Activated CD4-positive, alpha-beta T cell treated with anti-CD3 and anti-CD28 coated beads, Interleukin-2, amount 10 ng/mL, durations not matched to agents 7 days and 5 days (primary cell): ENCODE data around the gene USP15. TPM values are rescaled to one million over a fixed set of nuclear protein-coding genes. Genes with fewer than 3 reads are reported as not detected.
"Not testable (repeated sequence)": the region's sequence is repeated elsewhere in the genome, so short reads cannot be mapped to it uniquely, and the experiment has no call there.

Source experiments
- CTCF ChIA-PET: fragments of 350-600 bp; sonication (Branson Sonifier 250); formaldehyde crosslinking; loops from one replicate; lab custom pipeline; 2021; ENCODE audit warnings: antibody characterized with exemption; lab: Charles Lee
- POLR2A ChIA-PET: fragments of 350-600 bp; sonication (Branson Sonifier 250); formaldehyde crosslinking; loops from one replicate; lab custom pipeline; 2021; ENCODE audit warnings: antibody characterized with exemption; lab: Charles Lee
- DNase-seq: peaks from one replicate; pipeline ENCODE4 v3.0.0-alpha.2; 2020
- H3K27ac Mint-ChIP-seq: one replicate; pipeline ENCODE4 v1.8.0; 2021; ENCODE audit warnings: mild to moderate bottlenecking, moderate library complexity, mixed read lengths
- H3K27me3 Mint-ChIP-seq: one replicate; pipeline ENCODE4 v1.8.0; 2021; ENCODE audit warnings: mixed read lengths
- H3K36me3 Mint-ChIP-seq: one replicate; pipeline ENCODE4 v1.8.0; 2021; ENCODE audit warnings: low read depth, mixed read lengths
- H3K4me1 Mint-ChIP-seq: one replicate; pipeline ENCODE4 v1.8.0; 2021; ENCODE audit warnings: mixed read lengths
- H3K4me3 Mint-ChIP-seq: one replicate; pipeline ENCODE4 v1.8.0; 2021; ENCODE audit warnings: mild to moderate bottlenecking, moderate library complexity, mixed read lengths
- H3K9me3 Mint-ChIP-seq: one replicate; pipeline ENCODE4 v1.8.0; 2021; ENCODE audit warnings: mixed read lengths
- total RNA-seq, 2 experiments: library from RNA; stranded (reverse); gene quantifications; one replicate each; pipeline ENCODE4 v1.2.3, GENCODE V29; 2021

Gene USP15
- total RNA-seq, 2 experiments from 2014 or later = 162 to 167 TPM

DNA sequence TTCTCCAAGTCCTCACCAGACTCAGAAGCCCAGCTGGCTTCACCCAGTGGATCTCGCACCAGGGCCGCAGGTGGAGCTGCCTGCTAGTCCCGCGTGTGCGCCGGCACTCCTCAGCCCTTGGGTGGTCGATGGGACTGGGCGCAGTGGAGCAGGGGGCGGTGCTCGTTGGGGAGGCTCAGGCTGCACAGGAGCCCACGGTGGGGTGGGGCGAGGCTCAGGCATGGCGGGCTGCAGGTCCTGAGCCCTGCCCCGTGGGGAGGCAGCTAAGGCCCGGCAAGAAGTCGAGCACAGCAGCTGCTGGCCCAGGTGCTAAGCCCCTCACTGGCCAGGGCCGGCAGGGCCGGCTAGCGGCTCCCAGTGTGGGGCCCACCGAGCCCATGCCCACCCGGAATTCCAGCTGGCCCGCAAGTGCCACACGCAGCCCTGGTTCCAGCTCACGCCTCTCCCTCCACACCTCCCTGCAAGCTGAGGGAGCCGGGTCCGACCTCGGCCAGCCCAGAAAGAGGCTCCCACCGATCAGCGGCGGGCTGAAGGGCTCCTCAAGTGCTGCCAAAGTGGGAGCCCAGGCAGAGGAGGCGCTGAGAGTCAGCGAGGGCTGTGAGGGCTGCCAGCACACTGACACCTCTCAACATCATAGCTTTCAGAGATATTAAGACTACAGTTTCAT is 201.1 kb downstream of the USP15 start:
- H3K27me3 Mint-ChIP-seq, H3K36me3 Mint-ChIP-seq, H3K27ac Mint-ChIP-seq, H3K4me3 Mint-ChIP-seq, H3K4me1 Mint-ChIP-seq, POLR2A ChIA-PET, DNase-seq: not testable (repeated sequence)
- CTCF ChIA-PET = interaction anchor here (1.2 kb wide), 1 partner anchor 26 kb away, joined by 3 read pairs; no protein-coding TSS in a partner anchor
- H3K9me3 Mint-ChIP-seq = peaks cover 14% of the 10 kb centered on the region

DNA sequence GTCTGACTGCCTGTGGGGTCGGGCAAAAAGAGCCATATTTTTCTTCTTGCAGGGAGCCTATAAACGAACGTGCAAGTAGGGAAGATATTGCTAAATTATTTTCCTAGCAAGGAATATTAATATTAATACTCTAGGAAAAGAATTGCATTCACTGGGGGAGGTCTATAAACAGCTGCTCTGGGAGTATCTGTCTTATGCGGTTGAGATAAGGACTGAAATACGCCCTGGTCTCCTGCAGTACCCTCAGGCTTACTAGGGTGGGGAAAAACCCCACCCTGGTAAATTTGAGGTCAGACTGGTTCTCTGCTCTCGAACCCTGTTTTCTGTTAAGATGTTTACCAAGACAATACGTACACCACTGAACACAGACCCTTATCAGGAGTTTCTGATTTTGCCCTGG is 203.0 kb downstream of the USP15 start:
- DNase-seq, H3K27ac Mint-ChIP-seq, H3K4me3 Mint-ChIP-seq, H3K27me3 Mint-ChIP-seq, H3K36me3 Mint-ChIP-seq, POLR2A ChIA-PET, CTCF ChIA-PET: not testable (repeated sequence)
- Mint-ChIP-seq H3K9me3 (peaks cover 14% of the 10 kb centered on the region), H3K4me1 (peaks cover 13% of the 10 kb centered on the region)

Other genes with a start within 250 kb of the USP15 start
- 10 to 100 TPM; 44.2 to 48.7 TPM for gene MON2, start 206.4 kb downstream of the USP15 start, total RNA-seq